ENCODE measurements around the gene GABRA5. TPM values are rescaled to one million over a fixed set of nuclear protein-coding genes. Genes with fewer than 3 reads are reported as not detected.

GABRA5 gene
- total RNA-seq, 1 experiment from 2014 or later = not detected

GRCh38 chr15:26928051-26928450, 61.2 kb downstream of the GABRA5 start:
- Histone ChIP-seq H3K36me3 (ENCODE audit: low read depth) (no peaks in the 10 kb centered on the region), H3K27me3 (ENCODE audit: insufficient read depth, low read depth) (no peaks in the 10 kb centered on the region), H3K79me2 (ENCODE audit: low read depth) (no peaks in the 10 kb centered on the region), H3F3A (ENCODE audit: insufficient read depth, low read depth) (no peaks in the 10 kb centered on the region), H4K20me1 (ENCODE audit: insufficient read depth) (no peaks in the 10 kb centered on the region), H2AFZ (no peak overlapping the region), H3K4me1 (replicated peaks; ENCODE audit: insufficient read depth) (no peaks in the 10 kb centered on the region), H3K4me3 (no peak overlapping the region), H3K27ac (no peak overlapping the region), H3K9me2 (ENCODE audit: insufficient read depth) (no peaks in the 10 kb centered on the region), H3K4me2 (no peak overlapping the region), H3K9me3 (ENCODE audit: insufficient read depth, low read depth) (no peaks in the 10 kb centered on the region)
- no peak for DNase-seq
- no TSS peak for BruUV-seq (replicated peaks)
- ChIA-PET POLR2A (ENCODE audit: unreplicated experiment) (no interaction called here), CTCF (no interaction called here)
- intact Hi-C loops (cut with micrococcal nuclease; ENCODE audit: unreplicated experiment) = no loop called here
- TF ChIP-seq CTCF (conservative IDR thresholded peaks at IDR 0.05) = no peak
- no peak for TF ChIP-seq EZH2 (IDR thresholded peaks at IDR 0.05; ENCODE audit: low read depth)

DNA sequence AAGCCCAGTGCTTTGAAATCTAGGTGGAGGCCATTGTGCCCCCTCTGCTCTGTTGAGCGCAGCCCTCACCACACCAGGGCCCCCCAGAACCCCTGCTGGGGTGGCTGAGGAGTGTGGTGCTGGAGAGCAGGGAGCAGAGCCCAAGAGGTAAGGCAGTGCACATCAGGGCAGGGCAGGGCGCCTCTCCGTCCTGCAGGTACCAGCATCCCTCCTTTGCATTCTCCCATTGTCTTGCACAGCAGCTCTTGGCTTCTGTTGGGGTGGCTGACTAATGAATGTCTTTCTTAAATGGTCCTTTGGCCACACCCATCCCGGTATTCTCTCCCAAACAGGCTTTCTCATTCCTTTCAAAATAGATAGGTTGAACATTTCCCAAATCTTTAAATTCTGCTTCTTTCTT, 62.7 kb downstream of the GABRA5 start:
- POLR2A ChIA-PET (ENCODE audit: unreplicated experiment) = no interaction called here
- TF ChIP-seq EZH2 (IDR thresholded peaks at IDR 0.05; ENCODE audit: low read depth) (no peak), CTCF (conservative IDR thresholded peaks at IDR 0.05) (no peak)
- no peaks in the 10 kb centered on the region for H3K36me3 ChIP-seq (ENCODE audit: low read depth)
- BruUV-seq (replicated peaks) = no TSS peak
- no peak overlapping the region for H3K4me2 ChIP-seq
- H2AFZ ChIP-seq = no peak overlapping the region
- DNase-seq = no peak
- H3F3A ChIP-seq (ENCODE audit: insufficient read depth, low read depth) = no peaks in the 10 kb centered on the region
- H3K27me3 ChIP-seq (ENCODE audit: insufficient read depth, low read depth) = no peaks in the 10 kb centered on the region
- no peaks in the 10 kb centered on the region for H3K9me3 ChIP-seq (ENCODE audit: insufficient read depth, low read depth)
- no peak overlapping the region for H3K4me3 ChIP-seq
- no peaks in the 10 kb centered on the region for H3K79me2 ChIP-seq (ENCODE audit: low read depth)
- H4K20me1 ChIP-seq (ENCODE audit: insufficient read depth) = no peaks in the 10 kb centered on the region
- no peak overlapping the region for H3K27ac ChIP-seq
- no peaks in the 10 kb centered on the region for H3K4me1 ChIP-seq (replicated peaks; ENCODE audit: insufficient read depth)
- CTCF ChIA-PET = no interaction called here
- no peaks in the 10 kb centered on the region for H3K9me2 ChIP-seq (ENCODE audit: insufficient read depth)
- intact Hi-C loops (cut with micrococcal nuclease; ENCODE audit: unreplicated experiment) = no loop called here

DNA sequence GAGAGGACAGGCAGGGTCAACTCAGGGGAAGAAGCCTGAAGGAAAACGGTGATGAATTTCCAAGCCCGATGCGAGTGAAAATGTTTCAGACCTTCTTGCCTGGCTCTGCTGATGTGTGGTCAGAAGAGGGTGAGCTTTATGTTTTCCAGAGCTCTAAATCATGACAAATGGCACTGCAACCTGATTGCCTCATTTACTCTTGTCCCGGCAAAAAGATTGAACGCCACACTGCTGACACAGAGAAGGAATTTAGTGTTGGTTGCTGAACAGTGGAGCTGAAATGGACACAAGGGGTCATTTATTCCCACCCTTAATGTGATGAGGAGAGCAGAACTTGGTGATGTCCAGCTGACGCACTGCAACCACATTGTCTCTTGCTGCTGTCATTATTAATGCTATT, 68.0 kb downstream of the GABRA5 start:
- TF ChIP-seq EZH2 (IDR thresholded peaks at IDR 0.05; ENCODE audit: low read depth) (no peak), CTCF (conservative IDR thresholded peaks at IDR 0.05) (no peak)
- Histone ChIP-seq H3K4me3 (no peak overlapping the region), H3K4me2 (no peak overlapping the region), H2AFZ (no peak overlapping the region), H3K36me3 (ENCODE audit: low read depth) (no peaks in the 10 kb centered on the region), H3K9me2 (ENCODE audit: insufficient read depth) (no peaks in the 10 kb centered on the region), H4K20me1 (ENCODE audit: insufficient read depth) (no peaks in the 10 kb centered on the region), H3K9me3 (ENCODE audit: insufficient read depth, low read depth) (no peaks in the 10 kb centered on the region), H3K27ac (no peak overlapping the region), H3K79me2 (ENCODE audit: low read depth) (no peaks in the 10 kb centered on the region), H3K27me3 (ENCODE audit: insufficient read depth, low read depth) (no peaks in the 10 kb centered on the region), H3F3A (ENCODE audit: insufficient read depth, low read depth) (no peaks in the 10 kb centered on the region), H3K4me1 (replicated peaks; ENCODE audit: insufficient read depth) (no peaks in the 10 kb centered on the region)
- ChIA-PET CTCF (no interaction called here), POLR2A (ENCODE audit: unreplicated experiment) (no interaction called here)
- intact Hi-C loops (cut with micrococcal nuclease; ENCODE audit: unreplicated experiment) = no loop called here
- BruUV-seq (replicated peaks) = no TSS peak
- no peak for DNase-seq
